Caco-2 (cell line): ENCODE measurements around the gene SV2B. TPM values are rescaled to one million over a fixed set of nuclear protein-coding genes. Genes with fewer than 3 reads are reported as not detected.
A peak's percentile ranks its signal among the peaks of the same experiment; 100 is the strongest.

Source experiments
- Bru-seq: library from RNA; stranded (reverse); fragments of 400-500 nt; gene quantifications from one replicate; lab custom pipeline; 2021; lab: Mats Ljungman, UMichigan
- BruChase-seq, 2 experiments: library from RNA; stranded (reverse); fragments of 400-500 nt; gene quantifications; one replicate each; lab custom pipeline; 2021; lab: Mats Ljungman, UMichigan
- BruUV-seq: library from RNA; stranded (reverse); fragments of 400-500 nt; replicated peaks from 2 replicates; lab custom pipeline; 2021; lab: Mats Ljungman, UMichigan
- CTCF ChIA-PET: fragments of 300-600 bp; sonication (Branson Sonifier 250); formaldehyde crosslinking; loops from one replicate; lab custom pipeline; 2022; ENCODE audit warnings: antibody characterized with exemption; lab: Charles Lee
- POLR2A ChIA-PET: fragments of 300-600 bp; sonication (Branson Sonifier 250); formaldehyde crosslinking; loops from one replicate; lab custom pipeline; 2022; ENCODE audit warnings: antibody characterized with exemption; lab: Charles Lee
- DNase-seq, 2 experiments: peaks; one replicate each; pipeline versions ENCODE4 v3.0.0 to v3.0.0-alpha.2; 2020 to 2022
- H3K27me3 ChIP-seq: replicated peaks from 2 replicates; pipeline ENCODE4 v1.6.0; 2011; ENCODE audit warnings: low read length; ENCODE audit not compliant: control insufficient read depth, insufficient read depth
- H3K36me3 ChIP-seq: 2 replicates; pipeline ENCODE4 v1.5.1; 2011; ENCODE audit warnings: low read length; ENCODE audit not compliant: control insufficient read depth, insufficient read depth
- H3K4me1 ChIP-seq: fragments of 250-450 bp; sonication (Bioruptor Pico); 2 replicates; pipeline ENCODE4 v1.5.1; 2020; ENCODE audit warnings: mild to moderate bottlenecking
- H3K4me3 ChIP-seq: 2 replicates; pipeline ENCODE4 v1.5.1; 2011; ENCODE audit warnings: low read depth, mild to moderate bottlenecking, control low read depth, low read length
- H3K9me3 ChIP-seq: fragments of 250-450 bp; sonication (Bioruptor Pico); 2 replicates; pipeline ENCODE4 v1.5.1; 2020; ENCODE audit warnings: mild to moderate bottlenecking, moderate library complexity
- H3K27ac Mint-ChIP-seq: one replicate; pipeline ENCODE4 v1.8.0; 2022; ENCODE audit warnings: mixed read lengths; ENCODE audit not compliant: unreplicated experiment
- H3K27me3 Mint-ChIP-seq: one replicate; pipeline ENCODE4 v1.8.0; 2022; ENCODE audit warnings: mixed read lengths; ENCODE audit not compliant: insufficient read depth, unreplicated experiment
- H3K36me3 Mint-ChIP-seq: one replicate; pipeline ENCODE4 v1.8.0; 2022; ENCODE audit warnings: mild to moderate bottlenecking, mixed read lengths; ENCODE audit not compliant: insufficient read depth, unreplicated experiment
- H3K4me1 Mint-ChIP-seq: one replicate; pipeline ENCODE4 v1.8.0; 2022; ENCODE audit warnings: low read depth, mixed read lengths; ENCODE audit not compliant: unreplicated experiment
- H3K4me3 Mint-ChIP-seq: one replicate; pipeline ENCODE4 v1.8.0; 2022; ENCODE audit warnings: mild to moderate bottlenecking, moderate library complexity, mixed read lengths; ENCODE audit not compliant: unreplicated experiment
- H3K9me3 Mint-ChIP-seq: one replicate; pipeline ENCODE4 v1.8.0; 2022; ENCODE audit warnings: mixed read lengths; ENCODE audit not compliant: unreplicated experiment
- CTCF ChIP-seq, 2 experiments: fragments of 200-600 bp in 1 of 2; IDR thresholded peaks; 1 replicate in 1 of 2; 2 replicates in 1 of 2; pipeline versions ENCODE4 v1.5.1 to v1.8.0; 2011 to 2022; ENCODE audit warnings: antibody characterized with exemption in 1 of 2, control low read depth in 1 of 2, inconsistent platforms in 1 of 2, low read depth in 1 of 2, low read length in 1 of 2, mild to moderate bottlenecking in 1 of 2, moderate library complexity in 1 of 2; ENCODE audit not compliant: insufficient read depth in 1 of 2, severe bottlenecking in 1 of 2, unreplicated experiment in 1 of 2
- intact Hi-C: fragments of 100-400 bp; cut with micrococcal nuclease; formaldehyde crosslinking; loops from one replicate; pipeline ENCODE4 v1.10.0; 2022; ENCODE audit not compliant: unreplicated experiment
- long read RNA-seq: library from polyadenylated mRNA; stranded (forward); transcript quantifications from one replicate; pipeline ENCODE4 v2.0.0, GENCODE V29; 2022
- total RNA-seq: library from RNA; stranded (reverse); gene quantifications from 2 replicates; pipeline ENCODE4 v1.2.3, GENCODE V29; 2022

Gene SV2B
- total RNA-seq, result not detected in 2 replicates
- percentile 0 among the genes with signal in this experiment for Bru-seq, nascent RNA
- BruChase-seq, experiment 1, labeled RNA remaining after a 2-hour chase, result percentile 0 among the genes with signal in this experiment
- BruChase-seq, experiment 2, labeled RNA remaining after a 6-hour chase, result percentile 1 among the genes with signal in this experiment
- long read RNA-seq, result 0 reads

- peak in 1 of 2 experiments; percentile 17 for DNase-seq
- TF ChIP-seq CTCF (IDR thresholded peaks at IDR 0.05; ENCODE audit: insufficient read depth in 1 of 2, low read depth in 1 of 2, low read length in 1 of 2, severe bottlenecking in 1 of 2, unreplicated experiment in 1 of 2), result no peak
- Histone ChIP-seq H3K4me3 (peak within 1 kb of the TSS; percentile 26), H3K4me1 (peaks cover 6% of the 10 kb centered on the region; the same call in 1 of the 2 replicates), H3K9me3 (no peaks in the 10 kb centered on the region), H3K36me3 (no peaks in the 10 kb centered on the region), H3K27me3 (peaks cover 6% of the 10 kb centered on the region)
- POLR2A ChIA-PET, result no interaction called here
- intact Hi-C loops, result no loop called here
- H3K27ac Mint-ChIP-seq, result no peak within 1 kb of the TSS
- H3K27me3 Mint-ChIP-seq, result peaks cover 47% of the 10 kb centered on the region
- H3K36me3 Mint-ChIP-seq, result peaks cover 6% of the 10 kb centered on the region
- no peaks in the 10 kb centered on the region for H3K4me1 Mint-ChIP-seq
- CTCF ChIA-PET, result interaction anchor here (0.7 to 0.8 kb wide), 2 partner anchors 14 to 146 kb away, joined by 3 to 10 read pairs; partner anchors contain the start of gene RCCD1
- H3K9me3 Mint-ChIP-seq, result no peaks in the 10 kb centered on the region
- peak within 1 kb of the TSS; percentile 69 for H3K4me3 Mint-ChIP-seq
- BruUV-seq, result no TSS peak
Measured at GRCh38 chr15:91099995-91100813, at the start of gene SV2B. Gene SV2B, plus strand, starts transcription at chr15:91100257. Its CDS starts 126,007 bp downstream, at chr15:91226264.

GRCh38 chr15:91051248-91051647, 48.8 kb upstream of the SV2B start:
- no peaks in the 10 kb centered on the region for H3K9me3 ChIP-seq
- Mint-ChIP-seq H3K4me3 (no peak overlapping the region), H3K4me1 (no peaks in the 10 kb centered on the region), H3K36me3 (no peaks in the 10 kb centered on the region), H3K27ac (no peak overlapping the region), H3K9me3 (no peaks in the 10 kb centered on the region), H3K27me3 (peaks cover 28% of the 10 kb centered on the region)
- H3K36me3 ChIP-seq, result no peaks in the 10 kb centered on the region
- no peaks in the 10 kb centered on the region for H3K4me1 ChIP-seq
- DNase-seq, result no peak
- BruUV-seq, result no TSS peak
- intact Hi-C loops, result no loop called here
- ChIA-PET CTCF (no interaction called here), POLR2A (no interaction called here)
- H3K27me3 ChIP-seq, result no peaks in the 10 kb centered on the region
- H3K4me3 ChIP-seq, result no peak overlapping the region
- TF ChIP-seq CTCF (IDR thresholded peaks at IDR 0.05; ENCODE audit: insufficient read depth in 1 of 2, low read depth in 1 of 2, low read length in 1 of 2, severe bottlenecking in 1 of 2, unreplicated experiment in 1 of 2), result no peak

GRCh38 chr15:91054816-91055215, 45.2 kb upstream of the SV2B start:
- BruUV-seq, result no TSS peak
- intact Hi-C loops, result no loop called here
- CTCF ChIA-PET, result interaction anchor here (2.7 kb wide), 1 partner anchor 216 kb away, joined by 31 read pairs; no protein-coding TSS in a partner anchor
- no peaks in the 10 kb centered on the region for H3K27me3 ChIP-seq
- H3K27ac Mint-ChIP-seq, result no peak overlapping the region
- no peak overlapping the region for H3K4me3 Mint-ChIP-seq
- POLR2A ChIA-PET, result no interaction called here
- no peaks in the 10 kb centered on the region for H3K4me1 ChIP-seq
- no peaks in the 10 kb centered on the region for H3K4me1 Mint-ChIP-seq
- no peaks in the 10 kb centered on the region for H3K9me3 Mint-ChIP-seq
- H3K36me3 ChIP-seq, result no peaks in the 10 kb centered on the region
- no peak for DNase-seq
- H3K36me3 Mint-ChIP-seq, result no peaks in the 10 kb centered on the region
- no peak overlapping the region for H3K4me3 ChIP-seq
- H3K27me3 Mint-ChIP-seq, result peaks cover 36% of the 10 kb centered on the region
- H3K9me3 ChIP-seq, result no peaks in the 10 kb centered on the region
- no peak for TF ChIP-seq CTCF (IDR thresholded peaks at IDR 0.05; ENCODE audit: insufficient read depth in 1 of 2, low read depth in 1 of 2, low read length in 1 of 2, severe bottlenecking in 1 of 2, unreplicated experiment in 1 of 2)
